H9 (cell line): ENCODE results near the gene PJA1. TPM values are rescaled to one million over a fixed set of nuclear protein-coding genes. Genes with fewer than 3 reads are reported as not detected.

Experiments
- DNase-seq: peaks from one replicate; pipeline ENCODE4 v3.0.0-alpha.2; 2017
- H2AFZ ChIP-seq: one replicate; pipeline ENCODE4 v1.6.1; 2013; ENCODE audit warnings: mild to moderate bottlenecking, low read length, control low read depth, moderate library complexity
- H2AK5ac ChIP-seq: 2 replicates; pipeline ENCODE4 v1.6.1; 2013; ENCODE audit warnings: low read length, control low read depth, mixed read lengths; ENCODE audit not compliant: insufficient read length
- H2BK120ac ChIP-seq: one replicate; pipeline ENCODE4 v1.6.1; 2013; ENCODE audit warnings: low read depth, mild to moderate bottlenecking, low read length, control low read depth, inconsistent platforms; ENCODE audit not compliant: poor library complexity, severe bottlenecking
- H2BK12ac ChIP-seq: 2 replicates; pipeline ENCODE4 v1.6.1; 2013; ENCODE audit warnings: low read length, control low read depth, mixed read lengths, low read depth; ENCODE audit not compliant: insufficient read length
- H2BK15ac ChIP-seq: 2 replicates; pipeline ENCODE4 v1.6.1; 2013; ENCODE audit warnings: low read depth, low read length, control low read depth
- H2BK20ac ChIP-seq: one replicate; pipeline ENCODE4 v1.6.1; 2013; ENCODE audit warnings: low read depth, mild to moderate bottlenecking, low read length, control low read depth, inconsistent platforms; ENCODE audit not compliant: poor library complexity, severe bottlenecking
- H2BK5ac ChIP-seq: 2 replicates; pipeline ENCODE4 v1.6.1; 2013; ENCODE audit warnings: low read length, control low read depth, mixed read lengths; ENCODE audit not compliant: insufficient read length
- H3K14ac ChIP-seq: 2 replicates; pipeline ENCODE4 v1.6.1; 2013; ENCODE audit warnings: low read length, control low read depth; ENCODE audit not compliant: insufficient read depth
- H3K18ac ChIP-seq: 2 replicates; pipeline ENCODE4 v1.6.1; 2013; ENCODE audit warnings: low read depth, mild to moderate bottlenecking, mixed read lengths, low read length, control low read depth; ENCODE audit not compliant: insufficient read length
- H3K23ac ChIP-seq: 2 replicates; pipeline ENCODE4 v1.6.1; 2013; ENCODE audit warnings: low read length, control low read depth, mixed read lengths, low read depth; ENCODE audit not compliant: insufficient read length
- H3K23me2 ChIP-seq: 2 replicates; pipeline ENCODE4 v1.6.1; 2013; ENCODE audit warnings: low read depth, mild to moderate bottlenecking, mixed read lengths, low read length, control low read depth; ENCODE audit not compliant: insufficient read length, poor library complexity, severe bottlenecking
- H3K27ac ChIP-seq: 2 replicates; pipeline ENCODE4 v1.5.1; 2013; ENCODE audit warnings: low read length, control low read depth, mixed read lengths, low read depth; ENCODE audit not compliant: insufficient read length
- H3K27me3 ChIP-seq: 2 replicates; pipeline ENCODE4 v1.6.1; 2013; ENCODE audit warnings: low read length, control low read depth, inconsistent platforms; ENCODE audit not compliant: insufficient read depth
- H3K4ac ChIP-seq: 2 replicates; pipeline ENCODE4 v1.6.1; 2013; ENCODE audit warnings: low read depth, mild to moderate bottlenecking, control low read depth, inconsistent platforms, low read length, moderate library complexity
- H3K4me1 ChIP-seq: 2 replicates; pipeline ENCODE4 v1.6.1; 2013; ENCODE audit warnings: low read length, control low read depth, inconsistent platforms; ENCODE audit not compliant: insufficient read depth
- H3K4me2 ChIP-seq: 2 replicates; pipeline ENCODE4 v1.6.1; 2013; ENCODE audit warnings: low read length, control low read depth, mixed read lengths; ENCODE audit not compliant: insufficient read length, insufficient read depth
- H3K56ac ChIP-seq: 2 replicates; pipeline ENCODE4 v1.6.1; 2013; ENCODE audit warnings: low read depth, mild to moderate bottlenecking, mixed read lengths, low read length, control low read depth; ENCODE audit not compliant: insufficient read length
- H3K79me1 ChIP-seq: 2 replicates; pipeline ENCODE4 v1.6.1; 2013; ENCODE audit warnings: low read depth, mild to moderate bottlenecking, moderate library complexity, low read length, control low read depth, inconsistent platforms; ENCODE audit not compliant: insufficient read depth, poor library complexity, severe bottlenecking
- H3K79me2 ChIP-seq: 2 replicates; pipeline ENCODE4 v1.6.1; 2013; ENCODE audit warnings: low read length, control low read depth, inconsistent platforms; ENCODE audit not compliant: insufficient read depth
- H3K9ac ChIP-seq: 2 replicates; pipeline ENCODE4 v1.6.1; 2013; ENCODE audit warnings: low read length, control low read depth, mixed read lengths; ENCODE audit not compliant: insufficient read length; ENCODE audit errors: extremely low read depth
- H3K9me3 ChIP-seq: one replicate; pipeline ENCODE4 v1.6.1; 2013; ENCODE audit warnings: low read depth, low read length, inconsistent platforms; ENCODE audit not compliant: control insufficient read depth
- H3T11ph ChIP-seq: one replicate; pipeline ENCODE4 v1.6.1; 2013; ENCODE audit warnings: mild to moderate bottlenecking, low read length, control low read depth, inconsistent platforms
- H4K20me1 ChIP-seq: one replicate; pipeline ENCODE4 v1.6.1; 2013; ENCODE audit not compliant: control insufficient read depth, insufficient read length, insufficient read depth
- H4K5ac ChIP-seq: 2 replicates; pipeline ENCODE4 v1.6.1; 2013; ENCODE audit warnings: low read depth, mild to moderate bottlenecking, mixed read lengths, low read length, control low read depth; ENCODE audit not compliant: insufficient read length
- H4K8ac ChIP-seq: replicated peaks from 2 replicates; pipeline ENCODE4 v1.6.1; 2013; ENCODE audit warnings: low read length, control low read depth, mixed read lengths, low read depth; ENCODE audit not compliant: insufficient read length
- H4K91ac ChIP-seq: 2 replicates; pipeline ENCODE4 v1.6.1; 2013; ENCODE audit warnings: low read depth, mild to moderate bottlenecking, moderate library complexity, mixed read lengths, low read length, control low read depth; ENCODE audit not compliant: insufficient read length
- H3K27ac Mint-ChIP-seq, 3 experiments: 2 replicates in 2 of 3; 3 replicates in 1 of 3; pipeline ENCODE4 v1.8.0; 2020 to 2021; ENCODE audit warnings: mixed read lengths in 3 of 3, mild to moderate bottlenecking in 1 of 3, moderate library complexity in 1 of 3
- H3K27me3 Mint-ChIP-seq: 2 replicates; pipeline ENCODE4 v1.8.0; 2021; ENCODE audit warnings: low read depth, mild to moderate bottlenecking, moderate library complexity, mixed read lengths
- H3K36me3 Mint-ChIP-seq, 3 experiments: 2 replicates in 2 of 3; 3 replicates in 1 of 3; pipeline ENCODE4 v1.8.0; 2020 to 2021; ENCODE audit warnings: low read depth in 3 of 3, mixed read lengths in 3 of 3; ENCODE audit not compliant: insufficient read depth in 1 of 3
- H3K4me1 Mint-ChIP-seq, 2 experiments: 2 replicates each; pipeline ENCODE4 v1.8.0; 2020; ENCODE audit warnings: mixed read lengths in 2 of 2
- H3K4me3 Mint-ChIP-seq, 2 experiments: 2 replicates in 1 of 2; 3 replicates in 1 of 2; pipeline ENCODE4 v1.8.0; 2020 to 2021; ENCODE audit warnings: mild to moderate bottlenecking in 2 of 2, mixed read lengths in 2 of 2, moderate library complexity in 1 of 2
- H3K9me3 Mint-ChIP-seq, 2 experiments: 2 replicates in 1 of 2; 3 replicates in 1 of 2; pipeline ENCODE4 v1.8.0; 2020; ENCODE audit warnings: mild to moderate bottlenecking in 2 of 2, mixed read lengths in 2 of 2, moderate library complexity in 1 of 2
- CTCF ChIP-seq: fragments of 200-600 bp; sonication (generic); conservative IDR thresholded peaks from 3 replicates; pipeline ENCODE4 v1.8.0; 2021; ENCODE audit warnings: antibody characterized with exemption, mild to moderate bottlenecking
- WGBS: extraction: QIAGEN DNeasy Blood & Tissue Kit; methylation state at CpG from one replicate; pipeline ENCODE4 v1.1.7; 2013; ENCODE audit warnings: missing lambda C conversion rate, low lambda C conversion rate, mixed read lengths; ENCODE audit not compliant: insufficient read length; ENCODE audit errors: extremely low coverage; 5-methylcytosine and 5-hydroxymethylcytosine counted together
- total RNA-seq: library from RNA; stranded (reverse); gene quantifications from 2 replicates; pipeline ENCODE4 v1.2.1, GENCODE V29; 2021

Gene PJA1
- total RNA-seq, 1 experiment from 2014 or later = 41.4 TPM

DNA sequence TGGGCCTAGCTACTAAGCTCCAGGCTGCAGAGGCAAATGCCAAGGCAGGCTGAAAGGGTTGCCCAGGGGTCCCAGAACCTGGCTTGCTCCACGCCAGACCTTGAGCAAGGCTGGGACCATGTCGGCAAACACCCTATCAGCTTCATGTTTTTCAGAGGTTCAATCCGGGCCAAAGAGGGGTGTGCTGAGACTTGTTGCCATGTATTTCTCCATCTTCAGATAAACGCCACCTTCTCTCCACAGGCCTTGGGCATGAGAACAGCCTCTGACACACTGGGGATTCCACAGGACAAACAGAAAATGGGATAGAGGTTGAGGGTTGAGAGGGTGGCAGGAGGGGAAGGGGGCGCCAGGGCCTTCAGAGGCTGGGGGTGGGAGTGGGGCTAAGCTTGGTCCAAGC is 8.6 kb downstream of the PJA1 start:
- Histone ChIP-seq H3K79me2 (no peaks in the 10 kb centered on the region), H2BK5ac (no peak overlapping the region), H3K27me3 (no peaks in the 10 kb centered on the region), H3K14ac (no peak overlapping the region), H2BK15ac (no peak overlapping the region), H4K20me1 (no peaks in the 10 kb centered on the region), H3K79me1 (no peaks in the 10 kb centered on the region), H4K5ac (no peak overlapping the region), H3K4ac (no peak overlapping the region), H4K8ac (no peak overlapping the region), H3K18ac (no peak overlapping the region), H2BK12ac (no peak overlapping the region), H2AFZ (no peak overlapping the region), H3K27ac (no peak overlapping the region), H3K4me1 (peaks cover 15% of the 10 kb centered on the region; the same call in 1 of the 2 replicates), H3T11ph (no peak overlapping the region), H3K9ac (no peak overlapping the region), H3K4me2 (no peak overlapping the region), H2BK20ac (no peak overlapping the region), H2BK120ac (no peak overlapping the region), H3K56ac (no peak overlapping the region), H3K23me2 (no peaks in the 10 kb centered on the region), H2AK5ac (no peak overlapping the region), H3K23ac (no peak overlapping the region), H4K91ac (no peak overlapping the region), H3K9me3 (no peaks in the 10 kb centered on the region)
- peaks cover 7 to 17% (median 8%) of the 10 kb centered on the region in 3 experiments; a peak in 6 of 7 replicates for H3K36me3 Mint-ChIP-seq
- no peak overlapping the region; a peak in 1 of 7 replicates for H3K27ac Mint-ChIP-seq
- peak; percentile 17 for DNase-seq
- TF ChIP-seq CTCF = no peak
- no peak overlapping the region for H3K4me3 Mint-ChIP-seq
- H3K27me3 Mint-ChIP-seq = 0 out of 2 replicates have a peak, but pooled peaks cover 1% of the 10 kb centered on the region
- peaks cover 61 to 62% of the 10 kb centered on the region in 2 experiments for H3K9me3 Mint-ChIP-seq
- no CpG with 5 or more reads among the region's 5 CpGs for WGBS
- H3K4me1 Mint-ChIP-seq = peaks cover 37 to 50% of the 10 kb centered on the region in 2 experiments
